ENCODE data around the gene TNFRSF13B.

- TF ChIP-seq CTCF (IDR thresholded peaks at IDR 0.05) (no peak), POLR2A (IDR thresholded peaks at IDR 0.05; ENCODE audit: low read depth) (no peak)
These were observed 41.2 kb downstream of the TNFRSF13B start for GRCh38 chr17:16930571-16931317.

Measured in esophagus muscularis mucosa (tissue), 3 donors.